OCI-LY7 (cell line): ENCODE measurements around the gene IL1RAPL2.

Source experiments
- CTCF ChIP-seq: fragments of 200-600 bp; sonication (generic); conservative IDR thresholded peaks from 2 replicates; pipeline ENCODE4 v1.5.1; 2014; ENCODE audit warnings: mild to moderate bottlenecking, antibody characterized with exemption, low read length, moderate library complexity, mixed read lengths
- EZH2phosphoT487 ChIP-seq: fragments of 200-600 bp; sonication (generic); IDR thresholded peaks from 2 replicates; pipeline ENCODE4 v1.6.1; 2018; ENCODE audit warnings: low read depth, borderline replicate concordance, mild to moderate bottlenecking, mixed run types, antibody characterized with exemption, low read length, moderate library complexity, mixed read lengths

- TF ChIP-seq CTCF (no peak), EZH2phosphoT487 (no peak)
Observed at GRCh38 chrX:105297041-105297440, 731.0 kb downstream of the IL1RAPL2 start.
